GM19395 (cell line): ENCODE measurements around the gene TMCO4.
"Not testable (repeated sequence)": the region's sequence is repeated elsewhere in the genome, so short reads cannot be mapped to it uniquely, and the experiment has no call there.

ENCODE experiments used
- ATAC-seq: cut with Tn5 transposase; IDR thresholded peaks from one replicate; pipeline ENCODE4 v1.9.1; 2021; ENCODE audit warnings: mild to moderate bottlenecking, moderate library complexity; ENCODE audit not compliant: unreplicated experiment

The TMCO4 gene

DNA sequence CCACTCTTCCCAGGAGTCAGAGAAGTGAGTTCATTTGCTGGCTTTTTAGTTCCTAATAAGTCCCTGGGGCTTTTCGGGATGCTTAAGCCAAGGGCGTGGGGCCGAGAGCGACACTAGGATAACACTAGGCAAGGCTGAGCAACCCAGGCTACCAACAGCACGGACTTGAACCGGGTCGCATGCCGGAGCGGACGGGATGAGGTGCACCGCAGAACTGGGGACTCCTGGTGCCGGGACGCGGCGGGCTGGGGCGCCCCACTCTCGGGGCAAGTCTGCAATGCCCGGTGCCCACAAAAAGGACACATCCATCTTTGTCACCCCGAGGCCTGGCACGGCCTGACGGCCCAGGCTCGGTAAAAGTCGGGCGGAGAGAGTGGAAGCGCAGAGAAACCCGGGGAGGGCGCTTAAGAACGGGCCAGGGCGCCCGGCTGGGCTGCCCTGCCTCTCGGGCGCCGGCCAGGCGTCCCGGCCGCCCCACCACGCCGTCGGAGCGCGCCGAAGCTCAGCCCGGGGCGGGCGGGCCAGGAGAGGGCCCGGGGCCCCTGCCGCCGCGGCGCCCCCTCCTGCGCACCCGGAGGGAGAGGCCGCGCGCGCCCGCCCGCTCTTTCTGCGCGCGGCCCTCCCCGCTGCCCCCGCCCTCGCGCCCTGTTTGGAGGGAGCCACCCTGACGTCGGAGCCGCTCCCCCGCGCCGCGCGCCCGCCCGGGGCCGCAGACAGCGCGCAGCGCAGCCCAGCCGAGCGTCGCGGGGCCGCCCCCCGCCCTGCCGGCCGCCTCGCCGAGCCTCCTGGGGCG lies 155.9 kb downstream of the TMCO4 start, which contains the start of gene NBL1:
TSS of gene NBL1 (plus strand) at position 710 of the 793 bp plus-strand sequence. CDS start 10,720 bp downstream, outside the sequence.
- ATAC-seq = no peak

- no peak for ATAC-seq
Measured at GRCh38 chr1:19643121-19643520, 156.6 kb downstream of the TMCO4 start.

DNA sequence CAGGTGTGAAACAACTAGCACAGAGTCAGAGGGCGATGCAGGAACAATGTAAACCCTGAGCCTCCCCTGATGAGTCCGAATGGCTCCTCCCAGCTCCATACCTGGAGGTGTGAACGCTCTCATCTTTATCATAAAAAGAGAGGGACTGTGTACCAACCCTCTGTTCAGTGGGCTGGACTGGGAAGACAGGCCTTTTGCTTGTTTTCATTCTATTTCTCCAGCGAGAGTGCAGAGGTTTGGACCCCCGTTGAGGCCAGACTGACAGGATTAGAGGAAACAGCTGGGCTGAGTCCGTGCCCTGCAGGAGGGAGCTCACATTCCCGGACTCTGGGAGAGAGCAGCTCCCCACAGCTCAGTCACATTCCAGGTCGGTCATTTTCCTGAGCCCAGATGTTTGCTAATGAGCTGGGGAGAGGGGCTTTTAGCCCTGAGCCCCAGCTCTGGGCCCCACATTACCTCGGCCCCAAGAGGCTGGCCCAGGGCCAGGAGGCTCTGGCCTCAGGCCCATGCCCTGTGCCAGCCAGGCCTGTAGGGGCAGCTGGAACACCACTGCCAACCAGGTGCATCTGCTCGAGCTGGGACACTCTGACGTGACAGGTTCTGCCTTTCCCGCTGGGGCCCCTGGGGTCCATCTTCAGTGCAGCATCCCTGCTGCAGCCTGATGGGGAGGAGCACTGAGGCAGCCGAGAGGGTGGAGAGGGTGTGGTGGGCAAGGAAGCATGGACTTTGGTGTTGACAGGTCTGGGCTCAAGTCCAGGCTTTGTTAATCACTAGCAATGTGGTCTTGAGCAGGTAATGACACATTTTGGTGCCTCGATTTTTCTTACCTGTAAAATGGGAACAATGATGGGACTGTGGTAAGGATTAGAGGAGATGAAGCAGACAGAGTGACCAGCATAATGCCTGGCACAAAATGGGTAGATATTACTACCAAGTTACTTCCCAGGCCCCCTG lies 159.1 kb downstream of the TMCO4 start:
- no peak for ATAC-seq

- ATAC-seq = no peak
Measured at GRCh38 chr1:19639999-19640362, 159.7 kb downstream of the TMCO4 start.

GRCh38 chr1:19639228-19639627 lies 160.5 kb downstream of the TMCO4 start:
- ATAC-seq = not testable (repeated sequence)

- ATAC-seq = no peak
Measured at GRCh38 chr1:19637606-19638005, 162.1 kb downstream of the TMCO4 start.

GRCh38 chr1:19636749-19637148 lies 163.0 kb downstream of the TMCO4 start:
- not testable (repeated sequence) for ATAC-seq

GRCh38 chr1:19636065-19636464 lies 163.7 kb downstream of the TMCO4 start:
- no peak for ATAC-seq

GRCh38 chr1:19635646-19636045 lies 164.1 kb downstream of the TMCO4 start:
- no peak for ATAC-seq

DNA sequence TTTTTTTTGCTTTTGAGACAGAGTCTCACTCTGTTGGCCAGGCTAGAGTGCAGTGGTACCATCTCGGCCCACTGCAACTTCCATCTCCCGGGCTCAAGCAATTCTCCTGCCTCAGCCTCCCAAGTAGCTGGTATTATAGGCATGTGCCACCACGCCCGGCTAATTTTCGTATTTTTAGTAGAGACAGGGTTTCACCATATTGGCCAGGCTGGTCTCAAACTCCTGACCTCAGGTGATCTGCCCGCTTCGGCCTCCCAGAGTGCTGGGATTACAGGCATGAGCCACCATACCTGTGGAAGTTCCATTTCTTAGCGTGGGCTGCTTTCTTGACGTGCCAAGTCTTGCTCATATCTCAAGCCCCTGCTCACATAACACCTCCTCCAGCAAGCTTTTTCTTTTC lies 164.7 kb downstream of the TMCO4 start:
- ATAC-seq = not testable (repeated sequence)

GRCh38 chr1:19633106-19633505 lies 166.6 kb downstream of the TMCO4 start:
- no peak for ATAC-seq
